ENCODE data around the gene DEFB108B.
"Not testable (repeated sequence)": the region's sequence is repeated elsewhere in the genome, so short reads cannot be mapped to it uniquely, and the experiment has no call there.

Gene DEFB108B

GRCh38 chr11:71821539-71821938 lies 11.5 kb upstream of the DEFB108B start:
- not testable (repeated sequence) for DNase-seq (ENCODE audit: low read depth)

GRCh38 chr11:71829247-71829646 lies 3.8 kb upstream of the DEFB108B start:
- not testable (repeated sequence) for DNase-seq (ENCODE audit: low read depth)

GRCh38 chr11:71829686-71830085 lies 3.3 kb upstream of the DEFB108B start:
- DNase-seq (ENCODE audit: low read depth) = not testable (repeated sequence)

GRCh38 chr11:71842720-71843119 lies 9.7 kb downstream of the DEFB108B start:
- DNase-seq (ENCODE audit: low read depth) = not testable (repeated sequence)

GRCh38 chr11:71843355-71843754 lies 10.4 kb downstream of the DEFB108B start:
- not testable (repeated sequence) for DNase-seq (ENCODE audit: low read depth)

- no peak for DNase-seq (ENCODE audit: low read depth)
These were observed 10.9 kb downstream of the DEFB108B start for GRCh38 chr11:71843858-71844257.

GRCh38 chr11:71853895-71854294 lies 20.9 kb downstream of the DEFB108B start:
- DNase-seq (ENCODE audit: low read depth) = not testable (repeated sequence)

- not testable (repeated sequence) for DNase-seq (ENCODE audit: low read depth)
These were observed 22.9 kb downstream of the DEFB108B start for GRCh38 chr11:71855880-71856279.

GRCh38 chr11:71860835-71861234 lies 27.8 kb downstream of the DEFB108B start:
- not testable (repeated sequence) for DNase-seq (ENCODE audit: low read depth)

- DNase-seq (ENCODE audit: low read depth) = not testable (repeated sequence)
These were observed 31.1 kb downstream of the DEFB108B start for GRCh38 chr11:71863978-71864627.

GRCh38 chr11:71867209-71867608 lies 34.2 kb downstream of the DEFB108B start:
- DNase-seq (ENCODE audit: low read depth) = not testable (repeated sequence)

- DNase-seq (ENCODE audit: low read depth) = not testable (repeated sequence)
These were observed 36.9 kb downstream of the DEFB108B start for GRCh38 chr11:71869931-71870330.

- DNase-seq (ENCODE audit: low read depth) = not testable (repeated sequence)
These were observed 37.7 kb downstream of the DEFB108B start for GRCh38 chr11:71870661-71871060.

- not testable (repeated sequence) for DNase-seq (ENCODE audit: low read depth)
These were observed 43.3 kb downstream of the DEFB108B start for GRCh38 chr11:71876262-71876661.

- not testable (repeated sequence) for DNase-seq (ENCODE audit: low read depth)
These were observed 45.1 kb downstream of the DEFB108B start, which contains the start of gene DEFB131B for GRCh38 chr11:71878059-71878458. TSS of gene DEFB131B (plus strand) at chr11:71878453. CDS start at chr11:71878453, 0 bp downstream.

- not testable (repeated sequence) for DNase-seq (ENCODE audit: low read depth)
These were observed 52.8 kb downstream of the DEFB108B start for GRCh38 chr11:71885806-71886205.

All from T-helper 22 cell (primary cell).